Nephron progenitor cell (in vitro differentiated cells): ENCODE data around the gene UHMK1.
A peak's percentile ranks its signal among the peaks of the same experiment; 100 is the strongest.
"Not testable (repeated sequence)": the region's sequence is repeated elsewhere in the genome, so short reads cannot be mapped to it uniquely, and the experiment has no call there.

Source experiments
- DNase-seq: peaks from one replicate; pipeline ENCODE4 v3.0.0; 2021
- H3K27ac Mint-ChIP-seq: 2 replicates; pipeline ENCODE4 v1.8.0; 2021; ENCODE audit warnings: mild to moderate bottlenecking, moderate library complexity, mixed read lengths
- H3K27me3 Mint-ChIP-seq: 2 replicates; pipeline ENCODE4 v1.8.0; 2021; ENCODE audit warnings: mild to moderate bottlenecking, low read depth, mixed read lengths; ENCODE audit not compliant: poor library complexity
- H3K36me3 Mint-ChIP-seq: 2 replicates; pipeline ENCODE4 v1.8.0; 2021; ENCODE audit warnings: low read depth, mixed read lengths
- H3K4me1 Mint-ChIP-seq: 2 replicates; pipeline ENCODE4 v1.8.0; 2021; ENCODE audit warnings: mixed read lengths
- H3K4me3 Mint-ChIP-seq: 2 replicates; pipeline ENCODE4 v1.8.0; 2021; ENCODE audit warnings: mild to moderate bottlenecking, moderate library complexity, mixed read lengths
- H3K9me3 Mint-ChIP-seq: 2 replicates; pipeline ENCODE4 v1.8.0; 2021; ENCODE audit warnings: mild to moderate bottlenecking, moderate library complexity, mixed read lengths
- CTCF ChIP-seq: fragments of 200-600 bp; sonication (generic); IDR thresholded peaks from 2 replicates; pipeline ENCODE4 v1.5.0; 2021; ENCODE audit warnings: antibody characterized with exemption

Gene UHMK1

GRCh38 chr1:162497723-162498495 is at the start of gene UHMK1:
Gene UHMK1 (plus strand): TSS chr1:162497818. CDS start chr1:162498001, 183 bp downstream.
- H3K4me1 Mint-ChIP-seq: peaks cover 19% of the 10 kb centered on the region
- peaks cover 27% of the 10 kb centered on the region for H3K27me3 Mint-ChIP-seq
- H3K27ac Mint-ChIP-seq: peak within 1 kb of the TSS; percentile 77
- DNase-seq: peak; percentile 86
- H3K36me3 Mint-ChIP-seq: peaks cover 37% of the 10 kb centered on the region
- TF ChIP-seq CTCF: no peak
- peak within 1 kb of the TSS; percentile 93 for H3K4me3 Mint-ChIP-seq
- H3K9me3 Mint-ChIP-seq: peaks cover 20% of the 10 kb centered on the region

GRCh38 chr1:162454361-162454760 is 43.3 kb upstream of the UHMK1 start:
- H3K27me3 Mint-ChIP-seq: peaks cover 13% of the 10 kb centered on the region
- H3K27ac Mint-ChIP-seq, H3K4me1 Mint-ChIP-seq, DNase-seq, H3K36me3 Mint-ChIP-seq, H3K4me3 Mint-ChIP-seq: not testable (repeated sequence)
- peaks cover 32% of the 10 kb centered on the region for H3K9me3 Mint-ChIP-seq

- Mint-ChIP-seq H3K36me3 (no peaks in the 10 kb centered on the region), H3K27ac (no peak overlapping the region)
These were observed 41.3 kb upstream of the UHMK1 start for GRCh38 chr1:162456323-162456722.

GRCh38 chr1:162458236-162458635 is 39.4 kb upstream of the UHMK1 start:
- peaks cover 4% of the 10 kb centered on the region for H3K27me3 Mint-ChIP-seq
- H3K9me3 Mint-ChIP-seq: peaks cover 9% of the 10 kb centered on the region
- H3K4me1 Mint-ChIP-seq: no peaks in the 10 kb centered on the region
- no peak overlapping the region for H3K27ac Mint-ChIP-seq
- H3K4me3 Mint-ChIP-seq: no peak overlapping the region
- no peaks in the 10 kb centered on the region for H3K36me3 Mint-ChIP-seq
- no peak for DNase-seq
- no peak for TF ChIP-seq CTCF

More at GRCh38 chr1:162456323-162456722, 41.3 kb upstream of the UHMK1 start:
- TF ChIP-seq CTCF: no peak
- Mint-ChIP-seq H3K4me3 (no peak overlapping the region), H3K4me1 (no peaks in the 10 kb centered on the region), H3K9me3 (peaks cover 24% of the 10 kb centered on the region), H3K27me3 (peaks cover 13% of the 10 kb centered on the region)
- no peak for DNase-seq

GRCh38 chr1:162462425-162462824 is 35.2 kb upstream of the UHMK1 start:
- H3K36me3 Mint-ChIP-seq, H3K27me3 Mint-ChIP-seq, H3K4me3 Mint-ChIP-seq, H3K27ac Mint-ChIP-seq, DNase-seq, H3K4me1 Mint-ChIP-seq: not testable (repeated sequence)
- H3K9me3 Mint-ChIP-seq: peaks cover 15% of the 10 kb centered on the region

- Mint-ChIP-seq H3K27me3 (peaks cover 8% of the 10 kb centered on the region), H3K9me3 (peaks cover 15% of the 10 kb centered on the region), H3K27ac (no peak overlapping the region), H3K36me3 (no peaks in the 10 kb centered on the region), H3K4me1 (no peaks in the 10 kb centered on the region), H3K4me3 (no peak overlapping the region)
- no peak for DNase-seq
- no peak for TF ChIP-seq CTCF
These were observed 34.6 kb upstream of the UHMK1 start for GRCh38 chr1:162463021-162463420.

GRCh38 chr1:162466797-162467196 is 30.8 kb upstream of the UHMK1 start:
- no peak for TF ChIP-seq CTCF
- Mint-ChIP-seq H3K27me3 (peaks cover 9% of the 10 kb centered on the region), H3K4me1 (no peaks in the 10 kb centered on the region), H3K9me3 (peaks cover 15% of the 10 kb centered on the region), H3K4me3 (no peak overlapping the region), H3K36me3 (no peaks in the 10 kb centered on the region), H3K27ac (no peak overlapping the region)
- no peak for DNase-seq
